ENCODE results near the gene SMIM15.

DNA sequence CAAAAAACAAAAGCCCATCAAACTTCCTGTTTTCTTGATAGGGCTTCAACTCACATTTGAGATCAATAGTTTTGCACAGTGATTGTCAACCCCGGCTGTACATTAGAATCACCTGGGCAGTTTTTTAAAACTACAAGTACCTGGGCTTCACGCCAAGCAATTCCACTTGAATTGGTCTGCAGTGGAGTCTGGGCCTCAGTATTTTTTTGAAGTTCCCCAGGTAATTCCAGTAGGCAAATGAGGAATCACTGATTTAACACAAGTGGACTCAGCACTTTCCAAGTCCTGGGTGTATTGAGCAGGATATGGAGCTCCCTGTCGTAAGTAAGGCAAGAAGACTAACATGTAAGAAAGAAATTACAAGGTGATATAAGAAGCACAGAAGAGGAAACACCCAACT lies 14.8 kb upstream of the SMIM15 start:
- TF ChIP-seq, protein P1, sequence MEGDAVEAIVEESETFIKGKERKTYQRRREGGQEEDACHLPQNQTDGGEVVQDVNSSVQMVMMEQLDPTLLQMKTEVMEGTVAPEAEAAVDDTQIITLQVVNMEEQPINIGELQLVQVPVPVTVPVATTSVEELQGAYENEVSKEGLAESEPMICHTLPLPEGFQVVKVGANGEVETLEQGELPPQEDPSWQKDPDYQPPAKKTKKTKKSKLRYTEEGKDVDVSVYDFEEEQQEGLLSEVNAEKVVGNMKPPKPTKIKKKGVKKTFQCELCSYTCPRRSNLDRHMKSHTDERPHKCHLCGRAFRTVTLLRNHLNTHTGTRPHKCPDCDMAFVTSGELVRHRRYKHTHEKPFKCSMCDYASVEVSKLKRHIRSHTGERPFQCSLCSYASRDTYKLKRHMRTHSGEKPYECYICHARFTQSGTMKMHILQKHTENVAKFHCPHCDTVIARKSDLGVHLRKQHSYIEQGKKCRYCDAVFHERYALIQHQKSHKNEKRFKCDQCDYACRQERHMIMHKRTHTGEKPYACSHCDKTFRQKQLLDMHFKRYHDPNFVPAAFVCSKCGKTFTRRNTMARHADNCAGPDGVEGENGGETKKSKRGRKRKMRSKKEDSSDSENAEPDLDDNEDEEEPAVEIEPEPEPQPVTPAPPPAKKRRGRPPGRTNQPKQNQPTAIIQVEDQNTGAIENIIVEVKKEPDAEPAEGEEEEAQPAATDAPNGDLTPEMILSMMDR (IDR thresholded peaks at IDR 0.05): no peak
- TF ChIP-seq JUND (IDR thresholded peaks at IDR 0.05) (no peak), EP300 (IDR thresholded peaks at IDR 0.05; ENCODE audit: borderline replicate concordance in 1 of 2, low read depth in 1 of 2, low read length in 1 of 2) (no peak), POLR2AphosphoS5 (IDR thresholded peaks at IDR 0.05; ENCODE audit: low read depth, low read length) (no peak)
- TF ChIP-seq, protein P2, sequence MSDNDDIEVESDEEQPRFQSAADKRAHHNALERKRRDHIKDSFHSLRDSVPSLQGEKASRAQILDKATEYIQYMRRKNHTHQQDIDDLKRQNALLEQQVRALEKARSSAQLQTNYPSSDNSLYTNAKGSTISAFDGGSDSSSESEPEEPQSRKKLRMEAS (IDR thresholded peaks at IDR 0.05; ENCODE audit: low read depth): no peak
